GM18517 (cell line): ENCODE data around the gene PROP1.
"Not testable (repeated sequence)": the region's sequence is repeated elsewhere in the genome, so short reads cannot be mapped to it uniquely, and the experiment has no call there.

ENCODE experiments used
- ATAC-seq: cut with Tn5 transposase; IDR thresholded peaks from one replicate; pipeline ENCODE4 v1.9.1; 2021; ENCODE audit warnings: mild to moderate bottlenecking, moderate library complexity; ENCODE audit not compliant: unreplicated experiment

PROP1 gene

DNA sequence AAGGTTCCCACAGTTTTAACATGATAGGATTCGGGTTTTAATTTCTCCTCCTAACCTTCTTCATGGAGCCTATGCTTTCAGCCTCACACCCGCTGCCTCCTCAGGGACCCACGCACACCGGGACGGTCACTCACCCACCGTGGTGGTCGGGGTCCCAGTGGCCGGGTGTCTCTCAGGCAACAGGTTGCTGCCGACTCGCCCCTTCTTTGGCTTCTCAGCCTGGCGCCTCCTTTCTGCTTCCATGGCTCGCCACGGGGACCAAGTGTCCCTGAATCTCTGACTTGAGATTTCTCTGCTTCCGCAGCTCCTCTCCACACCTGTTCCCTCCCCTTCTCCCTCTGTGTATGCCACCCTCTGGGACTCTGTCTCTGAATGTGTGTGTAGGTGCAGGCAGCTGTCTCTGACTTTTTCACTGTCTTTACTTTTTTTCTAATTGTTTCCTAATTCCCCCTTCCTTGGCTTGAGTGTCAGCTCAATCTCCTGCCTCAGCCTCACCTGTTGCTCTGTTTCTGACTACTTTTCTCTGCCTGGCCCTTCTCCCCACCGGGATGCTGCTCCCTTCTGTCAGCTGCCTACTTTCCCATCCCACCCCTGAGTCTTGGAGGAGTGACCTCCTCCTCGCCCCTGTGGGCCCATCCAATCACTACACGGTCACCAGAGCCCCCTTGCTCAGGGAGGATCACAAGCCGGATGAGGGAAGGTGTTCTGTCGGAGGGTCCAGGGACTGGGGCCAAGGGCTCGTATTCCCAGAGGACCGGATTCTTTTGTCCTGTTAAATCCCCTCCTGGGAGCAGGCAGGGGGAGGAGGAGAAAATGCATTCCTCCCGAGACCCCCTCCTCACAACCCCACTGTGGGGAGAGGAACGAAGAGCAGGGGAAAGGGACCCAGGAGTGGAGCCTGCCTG is at the start of gene PROP1:
Gene PROP1 (minus strand): TSS at position 552 of the 905 bp plus-strand sequence. CDS start 309 bp downstream, at position 243.
- ATAC-seq, result no peak

DNA sequence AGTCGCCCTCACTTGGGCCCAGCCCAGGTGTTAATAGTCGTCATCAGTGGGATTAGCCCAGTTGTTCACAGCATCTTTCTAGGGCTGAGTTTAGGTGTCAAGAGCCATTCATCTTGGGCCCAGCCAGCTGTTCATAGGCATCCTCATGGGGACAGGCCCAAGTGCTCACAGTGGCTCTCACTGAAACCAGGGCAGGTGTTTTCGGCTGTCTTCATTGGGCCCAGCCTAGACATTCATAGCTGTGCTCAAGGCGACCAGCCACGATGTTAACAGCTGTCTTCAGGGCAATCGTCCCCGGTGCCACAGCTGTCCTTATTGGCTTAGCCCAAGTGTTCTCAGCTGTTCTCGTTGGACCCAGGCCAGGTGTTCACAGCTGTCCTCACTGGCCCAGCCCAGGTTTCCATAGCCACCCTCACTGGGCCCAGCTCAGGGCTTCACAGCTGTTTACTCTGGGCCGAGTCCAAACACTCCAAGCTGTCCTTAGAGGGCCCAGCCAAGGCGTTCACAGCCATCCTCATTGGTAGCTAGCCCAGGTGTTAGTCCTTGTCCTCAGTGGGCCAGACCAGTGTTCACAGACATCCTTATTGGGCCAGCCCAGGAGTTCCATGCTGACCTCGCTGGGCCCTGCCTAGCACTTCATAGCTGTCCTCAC is 23.5 kb upstream of the PROP1 start:
- not testable (repeated sequence) for ATAC-seq

- not testable (repeated sequence) for ATAC-seq
Measured at GRCh38 chr5:178012758-178013157, 16.7 kb upstream of the PROP1 start.

- not testable (repeated sequence) for ATAC-seq
Measured at GRCh38 chr5:178011816-178012554, 15.9 kb upstream of the PROP1 start.

GRCh38 chr5:178007272-178007671 is 11.2 kb upstream of the PROP1 start:
- ATAC-seq, result not testable (repeated sequence)

DNA sequence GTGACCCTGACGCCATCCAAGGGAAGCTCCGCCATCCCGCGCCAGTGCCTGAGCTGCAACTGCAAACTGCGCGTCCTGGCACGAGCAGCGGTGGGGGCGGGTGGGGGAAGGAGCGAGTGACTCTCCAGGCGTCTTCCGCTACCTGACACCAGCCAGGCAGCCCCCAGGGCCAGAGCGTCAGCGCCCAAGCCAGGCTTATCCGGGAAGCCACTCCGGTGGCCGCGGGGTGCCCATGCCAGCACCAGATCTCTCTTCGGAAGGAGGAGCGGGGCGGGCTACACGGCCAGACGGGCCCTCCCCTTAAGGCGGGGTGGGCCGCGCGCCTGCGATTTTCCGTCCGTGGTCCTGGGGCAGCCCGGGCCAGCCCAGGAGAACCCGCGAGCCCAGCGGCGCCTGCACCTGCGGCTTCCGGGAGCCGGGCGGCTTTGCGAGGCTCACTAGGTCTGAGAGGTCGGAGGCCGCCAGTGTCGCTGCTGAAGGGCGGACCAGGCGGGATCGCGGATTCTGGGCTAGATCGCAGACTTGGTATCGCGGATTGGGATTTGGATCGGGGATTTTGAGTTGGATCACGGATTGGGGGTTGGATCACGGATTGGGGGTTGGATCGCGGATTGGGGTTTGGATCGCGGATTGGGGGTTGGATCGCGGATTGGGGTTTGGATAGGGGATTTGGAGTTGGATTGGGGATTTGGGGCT is 10.6 kb upstream of the PROP1 start:
- ATAC-seq, result not testable (repeated sequence)

GRCh38 chr5:178006181-178006535 is 10.1 kb upstream of the PROP1 start:
- ATAC-seq, result not testable (repeated sequence)

- no peak for ATAC-seq
Measured at GRCh38 chr5:177997846-177998245, 1.8 kb upstream of the PROP1 start.

GRCh38 chr5:177997319-177997670 is 1.3 kb upstream of the PROP1 start:
- no peak for ATAC-seq

DNA sequence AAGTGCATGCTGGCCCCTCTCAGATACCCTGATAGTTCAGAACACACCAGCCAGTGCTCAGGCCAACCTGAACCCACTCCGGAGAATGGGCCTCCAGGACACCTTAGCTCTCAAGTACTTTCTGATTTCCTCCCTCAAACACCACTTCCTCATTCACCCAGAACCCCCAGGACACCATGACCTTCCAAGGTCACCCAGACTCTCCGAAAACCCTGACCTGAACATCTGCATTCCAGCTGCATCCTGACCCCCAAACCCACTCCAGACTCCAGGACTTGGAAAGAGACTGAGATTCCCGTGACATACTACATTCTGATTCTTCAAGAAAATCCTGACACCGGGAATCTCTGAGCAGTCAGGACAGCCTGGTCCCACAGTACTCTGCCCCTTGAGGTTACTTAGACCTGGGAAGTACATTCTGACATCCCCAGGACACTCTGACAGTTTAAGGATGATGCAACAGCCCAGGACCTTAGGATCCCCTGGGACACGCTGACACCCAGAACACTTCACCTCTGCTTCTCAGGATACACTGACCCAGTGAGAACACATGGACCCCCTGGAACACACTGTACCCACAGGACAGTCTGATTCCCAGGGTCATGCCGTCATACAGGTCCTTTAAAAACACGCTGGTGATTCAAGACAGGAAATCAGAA is 747 bp upstream of the PROP1 start:
- no peak for ATAC-seq

GRCh38 chr5:177994561-177995190 is 1.4 kb downstream of the PROP1 start:
- no peak for ATAC-seq

DNA sequence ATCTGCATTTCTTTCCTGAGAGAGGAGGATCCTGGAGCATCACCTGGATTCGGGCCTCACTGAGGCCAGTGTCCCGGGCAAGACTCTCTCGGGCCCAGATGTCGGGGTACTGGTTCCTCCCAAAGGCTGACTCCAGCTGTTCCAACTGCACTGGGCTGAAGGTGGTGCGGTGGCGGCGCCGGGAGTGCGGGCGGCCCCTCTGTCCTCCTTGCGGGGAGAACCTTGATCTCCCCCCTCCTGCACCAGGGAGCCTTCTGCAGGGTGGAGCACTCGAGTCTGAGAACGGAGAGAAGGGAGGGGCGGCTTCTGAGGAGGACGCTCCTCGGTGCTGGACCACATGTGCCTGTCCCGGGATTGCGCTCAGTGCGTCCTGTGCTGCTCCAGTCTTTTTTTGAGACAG is 2.0 kb downstream of the PROP1 start:
- no peak for ATAC-seq

DNA sequence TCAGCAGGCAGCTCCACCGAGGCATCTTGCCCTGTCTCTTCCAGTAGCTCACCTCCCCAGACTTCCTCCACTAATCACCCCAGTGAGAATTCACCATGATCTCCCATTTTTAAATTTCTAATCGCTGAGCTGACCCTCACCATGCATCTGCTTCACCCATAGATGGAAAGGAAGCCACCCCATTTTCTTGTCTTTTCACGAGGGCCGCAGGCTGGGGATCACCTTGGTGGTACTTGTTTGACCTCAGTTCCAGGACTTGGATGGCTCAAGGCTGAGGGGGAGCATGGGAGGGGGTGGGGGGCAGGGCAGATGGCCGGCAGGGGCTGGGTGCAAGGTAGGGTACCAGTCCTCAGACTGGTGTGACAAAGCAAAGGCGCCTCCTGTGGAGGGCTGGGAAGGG is 3.6 kb downstream of the PROP1 start:
- no peak for ATAC-seq

DNA sequence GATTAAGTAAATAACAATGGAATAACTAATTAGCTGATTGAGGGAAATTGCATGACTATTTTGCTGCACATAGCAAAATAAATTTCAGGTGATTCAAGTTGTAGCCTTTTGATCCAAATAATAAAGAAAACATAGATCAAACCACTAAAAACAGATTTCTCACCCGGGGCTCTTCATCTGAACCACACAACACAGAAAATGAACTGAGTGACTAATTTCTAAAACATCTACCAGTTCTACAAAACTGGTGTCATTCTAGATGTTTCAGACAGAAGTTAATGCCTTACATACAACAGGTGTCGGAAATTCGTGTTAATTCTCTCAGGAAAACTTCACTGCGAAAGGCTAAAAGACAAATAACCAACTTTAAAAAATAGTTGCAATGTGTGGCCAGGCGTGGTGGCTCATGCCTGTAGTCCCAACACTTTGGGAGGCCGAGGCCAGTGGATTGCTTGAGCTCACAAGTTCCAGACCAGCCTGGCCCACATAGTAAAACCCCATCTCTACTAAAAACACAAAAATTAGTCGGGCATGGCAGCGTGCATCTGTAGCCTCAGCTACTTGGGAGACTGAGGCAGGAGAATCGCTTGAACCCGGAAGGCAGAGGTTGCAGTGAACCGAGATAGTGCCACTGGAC is 6.9 kb downstream of the PROP1 start:
- ATAC-seq, result no peak

- no peak for ATAC-seq
Measured at GRCh38 chr5:177987326-177987725, 8.7 kb downstream of the PROP1 start.

DNA sequence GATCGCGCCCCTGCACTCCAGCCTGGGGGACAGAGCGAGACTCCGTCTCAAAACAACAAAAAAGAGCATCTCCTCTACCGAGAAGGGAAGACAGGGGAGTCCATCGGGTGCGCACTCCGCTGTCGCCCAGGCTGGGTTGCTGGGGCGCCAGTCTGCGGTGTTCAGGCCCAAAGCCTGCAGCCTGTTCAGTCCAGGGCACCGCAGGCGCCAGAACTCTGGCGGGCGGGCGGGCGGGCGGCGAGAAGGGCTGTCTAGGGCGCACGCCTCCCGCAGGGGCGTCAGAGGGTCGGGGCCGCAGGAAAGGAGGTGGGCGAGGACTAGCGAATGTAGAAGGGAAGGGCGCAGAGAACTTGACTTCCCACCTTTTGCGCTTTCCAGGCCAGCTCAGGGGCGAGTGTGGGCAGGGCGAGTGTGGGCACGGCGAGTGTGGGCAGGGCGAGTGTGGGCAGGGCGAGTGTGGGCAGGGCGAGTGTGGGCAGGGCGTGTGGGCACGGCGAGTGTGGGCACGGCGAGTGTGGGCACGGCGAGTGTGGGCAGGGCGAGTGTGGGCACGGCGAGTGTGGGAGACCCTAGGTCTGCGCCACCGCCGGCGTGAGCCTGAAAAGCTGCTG is 10.5 kb downstream of the PROP1 start:
- no peak for ATAC-seq

DNA sequence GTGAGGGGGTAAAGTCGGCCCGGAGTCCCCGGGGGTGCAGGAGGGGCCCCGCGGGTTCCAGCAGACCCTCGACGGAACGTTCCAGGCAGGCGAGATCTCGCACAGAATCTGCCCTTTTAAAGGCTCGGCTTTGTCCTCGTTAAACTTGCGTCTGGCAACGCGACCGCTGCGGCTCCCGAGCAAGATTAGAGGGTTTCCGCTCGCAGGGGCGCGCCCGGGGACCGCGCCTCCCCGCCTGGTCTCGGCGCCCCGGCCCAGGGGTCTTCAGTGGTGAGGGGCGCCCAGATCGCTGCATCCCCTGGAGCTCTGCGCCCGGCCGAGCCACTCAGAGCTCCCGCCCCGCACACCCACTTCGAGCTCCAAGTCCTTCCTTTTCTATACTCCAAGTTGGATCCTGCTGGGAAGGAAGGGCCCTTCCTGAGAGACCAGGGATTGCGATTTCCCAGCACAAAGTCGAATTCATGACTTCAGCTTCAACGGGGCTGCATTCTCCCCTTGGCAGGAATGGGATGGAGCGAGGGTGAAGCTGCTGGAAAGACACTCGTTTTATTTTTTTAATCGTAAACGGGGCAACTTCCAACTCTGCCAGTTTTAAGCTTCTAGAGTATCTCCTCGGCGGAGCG is 11.3 kb downstream of the PROP1 start:
- ATAC-seq, result no peak

DNA sequence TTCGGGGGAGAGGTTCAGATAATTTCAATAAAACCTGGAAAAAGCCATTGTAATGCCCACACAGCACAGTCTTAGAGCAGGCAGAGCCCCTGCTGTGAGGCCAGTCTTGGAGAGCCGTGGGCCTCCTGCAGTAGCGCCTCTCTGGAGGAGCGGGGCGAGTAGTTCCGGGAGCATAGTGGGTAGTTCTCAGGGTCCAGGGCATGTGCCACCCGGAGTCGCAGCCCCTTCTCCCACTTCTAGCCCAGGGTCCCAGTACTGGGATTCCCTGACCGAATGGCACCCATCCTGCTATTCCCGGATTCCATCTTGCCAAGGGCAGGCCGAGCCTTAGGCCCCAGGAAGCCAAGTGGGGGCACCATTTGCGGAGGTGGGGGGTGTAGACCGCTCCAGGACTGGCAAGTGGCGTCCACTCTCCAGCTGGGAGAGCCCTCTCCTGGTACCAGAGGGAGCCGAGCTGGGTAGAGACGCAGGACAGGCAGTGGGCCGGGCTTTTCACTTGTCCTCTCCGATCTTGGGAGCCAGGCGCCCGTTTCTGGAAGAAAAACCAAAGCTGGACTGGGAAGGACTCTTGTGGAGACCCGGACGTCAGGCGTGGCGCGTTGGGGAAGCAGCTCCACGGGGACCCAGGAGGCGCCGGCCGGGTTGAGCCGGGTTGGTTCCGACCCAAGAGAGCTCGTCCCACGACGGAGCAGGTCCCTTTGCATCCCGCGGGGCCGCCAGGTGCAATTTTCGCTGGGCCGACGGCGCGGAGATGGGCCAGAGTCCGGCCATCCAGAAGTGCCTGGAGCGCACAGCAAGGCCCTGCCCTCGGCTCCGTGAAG is 12.1 kb downstream of the PROP1 start:
- no peak for ATAC-seq
